SK-N-SH (cell line): Measurements from ENCODE around the gene BTG1. TPM values are rescaled to one million over a fixed set of nuclear protein-coding genes. Genes with fewer than 3 reads are reported as not detected.
"Not testable (repeated sequence)": the region's sequence is repeated elsewhere in the genome, so short reads cannot be mapped to it uniquely, and the experiment has no call there.

ENCODE experiments used
- CTCF ChIA-PET: fragments of 300-600, 350-600 bp; formaldehyde crosslinking; extraction: SDS; loops from one replicate; lab custom pipeline; 2021; lab: Yijun Ruan, JAX
- POLR2A ChIA-PET: fragments of 350-600 bp; sonication (Branson Sonifier 250); formaldehyde crosslinking; extraction: SDS; loops from one replicate; lab custom pipeline; 2020; ENCODE audit warnings: antibody characterized with exemption, inconsistent platforms; lab: Yijun Ruan, JAX
- DNase-seq: peaks from one replicate; pipeline ENCODE4 v3.0.0; 2012
- H2AFZ ChIP-seq: fragments of 200-600 bp; sonication (generic); 2 replicates; pipeline ENCODE4 v1.8.1; 2016; ENCODE audit warnings: antibody characterized with exemption, mild to moderate bottlenecking, low read depth
- H3F3A ChIP-seq: fragments of 200-600 bp; sonication (generic); replicated peaks from 2 replicates; pipeline ENCODE3; 2016; ENCODE audit warnings: antibody characterized with exemption, mild to moderate bottlenecking; ENCODE audit not compliant: insufficient read depth
- H3K27ac ChIP-seq, 2 experiments: fragments of 200-500 bp in 1 of 2; fragments of 200-600 bp in 1 of 2; sonication (Bioruptor generic) in 1 of 2; sonication (generic), shearing (Covaris generic) in 1 of 2; 2 replicates each; pipeline versions ENCODE4 v1.5.1 to v1.6.1; 2014 to 2016; ENCODE audit warnings: low read depth in 2 of 2, inconsistent platforms in 1 of 2, low read length in 1 of 2, mild to moderate bottlenecking in 1 of 2, mixed read lengths in 1 of 2
- H3K27me3 ChIP-seq: fragments of 200-600 bp; sonication (generic), shearing (Covaris generic); 2 replicates; pipeline ENCODE4 v1.6.1; 2016; ENCODE audit warnings: mixed run types; ENCODE audit not compliant: insufficient read depth
- H3K36me3 ChIP-seq, 2 experiments: fragments of 200-500 bp in 1 of 2; fragments of 200-600 bp in 1 of 2; sonication (Bioruptor generic) in 1 of 2; sonication (generic) in 1 of 2; replicated peaks in 1 of 2; 2 replicates each; pipeline versions ENCODE3 to v1.5.1; 2014 to 2016; ENCODE audit warnings: low read length in 1 of 2, mild to moderate bottlenecking in 1 of 2; ENCODE audit not compliant: insufficient read depth in 2 of 2, control insufficient read depth in 1 of 2
- H3K4me1 ChIP-seq, 2 experiments: fragments of 200-500 bp in 1 of 2; fragments of 200-600 bp in 1 of 2; sonication (Bioruptor generic) in 1 of 2; sonication (generic), shearing (Covaris generic) in 1 of 2; 2 replicates each; pipeline versions ENCODE4 v1.5.1 to v1.6.1; 2014 to 2016; ENCODE audit warnings: low read depth in 1 of 2, low read length in 1 of 2, mixed run types in 1 of 2; ENCODE audit not compliant: insufficient read depth in 2 of 2, control insufficient read depth in 1 of 2
- H3K4me2 ChIP-seq: fragments of 200-600 bp; sonication (generic), shearing (Covaris generic); 2 replicates; pipeline ENCODE4 v1.6.1; 2017; ENCODE audit warnings: mixed run types
- H3K4me3 ChIP-seq, 2 experiments: fragments of 200-500 bp in 1 of 2; fragments of 200-600 bp in 1 of 2; sonication (Bioruptor generic) in 1 of 2; sonication (generic), shearing (Covaris generic) in 1 of 2; 2 replicates each; pipeline versions ENCODE4 v1.5.1 to v1.8.1; 2014 to 2016; ENCODE audit warnings: low read depth in 2 of 2, inconsistent platforms in 1 of 2, low read length in 1 of 2, mild to moderate bottlenecking in 1 of 2, mixed read lengths in 1 of 2, moderate library complexity in 1 of 2
- H3K79me2 ChIP-seq: fragments of 200-600 bp; sonication (generic); 2 replicates; pipeline ENCODE4 v1.8.1; 2017; ENCODE audit warnings: mild to moderate bottlenecking; ENCODE audit not compliant: insufficient read depth
- H3K9ac ChIP-seq: fragments of 200-600 bp; sonication (generic); 2 replicates; pipeline ENCODE4 v1.6.1; 2017; ENCODE audit warnings: mixed run types
- H3K9me2 ChIP-seq: fragments of 200-600 bp; sonication (generic); 2 replicates; pipeline ENCODE4 v1.6.1; 2017; ENCODE audit warnings: mixed run types
- H3K9me3 ChIP-seq: fragments of 200-600 bp; sonication (generic); 2 replicates; pipeline ENCODE4 v1.6.1; 2017; ENCODE audit warnings: mixed run types, mild to moderate bottlenecking, moderate library complexity
- H4K20me1 ChIP-seq: fragments of 200-600 bp; sonication (generic); 2 replicates; pipeline ENCODE4 v1.6.1; 2017; ENCODE audit warnings: mild to moderate bottlenecking, mixed run types; ENCODE audit not compliant: insufficient read depth
- ELF1 ChIP-seq: IDR thresholded peaks from 2 replicates; pipeline ENCODE4 v1.4.0; 2012
- EP300 ChIP-seq, 2 experiments: IDR thresholded peaks; 2 replicates each; pipeline versions ENCODE4 v1.4.0 to v1.6.1; 2012; ENCODE audit warnings: borderline replicate concordance in 1 of 2, low read depth in 1 of 2, low read length in 1 of 2
- FOSL2 ChIP-seq: IDR thresholded peaks from 2 replicates; pipeline ENCODE4 v1.4.0; 2012; ENCODE audit warnings: low read depth, mild to moderate bottlenecking, moderate library complexity, borderline replicate concordance
- FOXM1 ChIP-seq: IDR thresholded peaks from 2 replicates; pipeline ENCODE4 v1.4.0; 2012; ENCODE audit warnings: low read depth, mild to moderate bottlenecking
- GATA2 ChIP-seq: sonication (generic); formaldehyde crosslinking; IDR thresholded peaks from 2 replicates; pipeline ENCODE4 v1.5.0; 2020; ENCODE audit warnings: mild to moderate bottlenecking, missing genetic modification reagents
- JUND ChIP-seq: IDR thresholded peaks from 2 replicates; pipeline ENCODE4 v1.4.0; 2012
- MEF2A ChIP-seq: IDR thresholded peaks from 2 replicates; pipeline ENCODE4 v1.4.0; 2012; ENCODE audit warnings: low read depth, borderline replicate concordance
- NFIC ChIP-seq: IDR thresholded peaks from 2 replicates; pipeline ENCODE4 v1.4.0; 2012; ENCODE audit warnings: borderline replicate concordance
- POLR2AphosphoS5 ChIP-seq: IDR thresholded peaks from 2 replicates; pipeline ENCODE4 v1.6.1; 2012; ENCODE audit warnings: low read depth, low read length
- RFX5 ChIP-seq: IDR thresholded peaks from 2 replicates; pipeline ENCODE4 v1.6.1; 2012; ENCODE audit warnings: mild to moderate bottlenecking, improper control_type of control experiment, low read length
- RXRA ChIP-seq: IDR thresholded peaks from 2 replicates; pipeline ENCODE4 v1.4.0; 2012; ENCODE audit warnings: low read depth, mild to moderate bottlenecking, borderline replicate concordance
- SIN3A ChIP-seq: IDR thresholded peaks from 2 replicates; pipeline ENCODE4 v1.6.1; 2012; ENCODE audit warnings: low read depth, mild to moderate bottlenecking, low read length, moderate library complexity, borderline replicate concordance
- TAF1 ChIP-seq: IDR thresholded peaks from 2 replicates; pipeline ENCODE4 v1.6.1; 2012; ENCODE audit warnings: low read depth, mild to moderate bottlenecking, low read length, moderate library complexity, borderline replicate concordance
- TCF12 ChIP-seq: IDR thresholded peaks from 2 replicates; pipeline ENCODE4 v1.4.0; 2012
- WGBS: methylation state at CpG from one replicate; pipeline ENCODE4 v1.1.6; 2017; ENCODE audit warnings: low lambda C conversion rate; 5-methylcytosine and 5-hydroxymethylcytosine counted together
- polyA plus RNA-seq, 3 experiments: library from polyadenylated mRNA; depleted of rRNA; stranded (reverse); fragments of >200 nt; gene quantifications; 2 replicates each; pipeline ENCODE4 v1.2.3, GENCODE V29; 2012
- TF ChIP-seq, protein P1 (sequence below): IDR thresholded peaks from 2 replicates; pipeline ENCODE4; 2012
- TF ChIP-seq, protein P2 (sequence below): IDR thresholded peaks from 2 replicates; pipeline ENCODE4 v1.4.0; 2012; ENCODE audit warnings: low read depth
- TF ChIP-seq, protein P3 (sequence below): IDR thresholded peaks from 2 replicates; pipeline ENCODE4 v1.4.0; 2012; ENCODE audit warnings: low read depth, borderline replicate concordance

Gene BTG1
- polyA plus RNA-seq, 1 of the 3 experiments (the other 2 are of a cell fraction) = 28.3 TPM

DNA sequence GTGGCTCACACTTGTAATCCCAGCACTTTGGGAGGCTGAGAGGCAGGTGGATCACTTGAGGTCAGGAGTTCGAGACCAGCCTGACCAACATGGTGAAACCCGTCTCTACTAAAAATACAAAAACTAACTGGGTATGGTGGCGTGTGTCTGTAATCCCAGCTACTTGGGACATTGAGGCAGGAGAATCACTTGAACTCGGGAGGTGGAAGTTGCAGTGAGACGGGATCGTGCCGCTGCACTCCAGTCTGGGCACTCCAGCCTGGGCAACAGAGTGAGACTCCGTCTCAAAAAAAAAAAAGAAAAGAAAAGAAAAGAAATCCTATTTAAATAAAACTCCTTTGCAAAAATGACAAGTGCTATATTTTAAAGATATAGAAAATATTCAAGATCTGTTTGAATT is 10.1 kb downstream of the BTG1 start:
- Histone ChIP-seq H2AFZ (0 out of 2 replicates have a peak overlapping the region, but pooled peaks have one; percentile 0), H3F3A (peaks cover 44% of the 10 kb centered on the region), H3K4me2 (peak overlapping the region; percentile 60), H3K4me3 (0 out of 4 replicates have a peak overlapping the region, but pooled peaks of 1 of the 2 experiments have one; percentile 5), H3K36me3 (peaks cover 0 to 11% of the 10 kb centered on the region in 2 experiments), H3K79me2 (peaks cover 94% of the 10 kb centered on the region), H3K4me1 (peaks cover 27 to 71% of the 10 kb centered on the region in 2 experiments), H3K27ac (peak overlapping the region in 1 of 2 experiments; percentile 91; a peak in 3 of 4 replicates)
- H4K20me1 ChIP-seq, H3K9ac ChIP-seq, DNase-seq, POLR2A ChIA-PET, H3K27me3 ChIP-seq, H3K9me3 ChIP-seq, H3K9me2 ChIP-seq: not testable (repeated sequence)
- CTCF ChIA-PET = interaction anchor here (2.8 to 3.4 kb wide), 2 partner anchors 8 to 323 kb away, joined by 8 to 14 read pairs; no protein-coding TSS in a partner anchor
- WGBS = 96% methylated on average over 8 of the region's 8 CpGs

DNA sequence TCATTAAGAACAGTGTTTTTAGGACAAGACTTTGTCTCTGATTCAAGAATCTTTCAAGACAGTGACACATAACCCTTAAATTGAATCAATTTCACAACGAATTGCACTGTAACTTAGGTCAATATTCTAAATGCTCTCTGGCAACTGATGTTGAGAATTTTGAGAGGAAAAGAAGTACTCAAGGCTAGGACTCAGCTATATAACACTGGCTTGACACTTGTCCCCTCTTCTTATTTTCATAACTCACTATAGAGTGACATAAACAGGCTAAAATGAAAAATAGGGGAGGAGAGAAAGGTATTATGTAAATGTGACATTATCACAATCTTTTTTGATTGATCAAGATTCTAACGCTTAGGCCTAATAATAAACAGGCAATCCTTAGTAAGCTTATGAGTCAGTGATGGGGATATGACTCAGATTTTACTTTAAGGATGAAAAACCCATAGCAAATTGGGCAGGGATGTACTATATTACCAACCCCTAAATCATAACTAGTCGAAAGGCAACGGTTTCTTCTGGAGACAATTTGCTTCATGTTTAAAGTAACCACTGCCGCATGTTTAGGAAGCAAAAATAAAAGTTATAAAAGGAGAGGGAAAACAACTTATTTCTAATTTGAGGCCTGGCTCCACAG is 10.9 kb downstream of the BTG1 start:
- Histone ChIP-seq H3K9me2 (no peaks in the 10 kb centered on the region), H3K4me3 (peak overlapping the region in 1 of 2 experiments; percentile 38; a peak in 2 of 4 replicates), H3K27ac (peak overlapping the region; percentile 79 to 91), H2AFZ (0 out of 2 replicates have a peak overlapping the region, but pooled peaks have one; percentile 0), H3K4me2 (peak overlapping the region; percentile 65), H3K9me3 (no peaks in the 10 kb centered on the region), H4K20me1 (no peaks in the 10 kb centered on the region), H3K9ac (peak overlapping the region; percentile 25; the same call in 1 of the 2 replicates), H3F3A (peaks cover 44% of the 10 kb centered on the region), H3K4me1 (peaks cover 27 to 71% of the 10 kb centered on the region in 2 experiments), H3K36me3 (peaks cover 0 to 6% of the 10 kb centered on the region in 2 experiments), H3K79me2 (peaks cover 94% of the 10 kb centered on the region), H3K27me3 (no peaks in the 10 kb centered on the region)
- peak; percentile 71; the same call in 1 of the 2 replicates for TF ChIP-seq MEF2A
- TF ChIP-seq TAF1 = no peak
- TF ChIP-seq, protein P1, sequence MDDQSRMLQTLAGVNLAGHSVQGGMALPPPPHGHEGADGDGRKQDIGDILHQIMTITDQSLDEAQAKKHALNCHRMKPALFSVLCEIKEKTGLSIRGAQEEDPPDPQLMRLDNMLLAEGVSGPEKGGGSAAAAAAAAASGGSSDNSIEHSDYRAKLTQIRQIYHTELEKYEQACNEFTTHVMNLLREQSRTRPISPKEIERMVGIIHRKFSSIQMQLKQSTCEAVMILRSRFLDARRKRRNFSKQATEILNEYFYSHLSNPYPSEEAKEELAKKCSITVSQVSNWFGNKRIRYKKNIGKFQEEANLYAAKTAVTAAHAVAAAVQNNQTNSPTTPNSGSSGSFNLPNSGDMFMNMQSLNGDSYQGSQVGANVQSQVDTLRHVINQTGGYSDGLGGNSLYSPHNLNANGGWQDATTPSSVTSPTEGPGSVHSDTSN = peak; percentile 76
- peak; percentile 38; the same call in 1 of the 2 replicates for TF ChIP-seq NFIC
- TF ChIP-seq, protein P2, sequence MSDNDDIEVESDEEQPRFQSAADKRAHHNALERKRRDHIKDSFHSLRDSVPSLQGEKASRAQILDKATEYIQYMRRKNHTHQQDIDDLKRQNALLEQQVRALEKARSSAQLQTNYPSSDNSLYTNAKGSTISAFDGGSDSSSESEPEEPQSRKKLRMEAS = peak; percentile 88
- TF ChIP-seq, protein P3, sequence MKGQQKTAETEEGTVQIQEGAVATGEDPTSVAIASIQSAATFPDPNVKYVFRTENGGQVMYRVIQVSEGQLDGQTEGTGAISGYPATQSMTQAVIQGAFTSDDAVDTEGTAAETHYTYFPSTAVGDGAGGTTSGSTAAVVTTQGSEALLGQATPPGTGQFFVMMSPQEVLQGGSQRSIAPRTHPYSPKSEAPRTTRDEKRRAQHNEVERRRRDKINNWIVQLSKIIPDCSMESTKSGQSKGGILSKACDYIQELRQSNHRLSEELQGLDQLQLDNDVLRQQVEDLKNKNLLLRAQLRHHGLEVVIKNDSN = no peak
- TF ChIP-seq RXRA = peak; percentile 46; the same call in 1 of the 2 replicates
- TF ChIP-seq TCF12 = peak; percentile 87
- TF ChIP-seq EP300 (IDR thresholded peaks at IDR 0.05; ENCODE audit: borderline replicate concordance in 1 of 2, low read depth in 1 of 2, low read length in 1 of 2) = peak in 1 of 2 experiments; percentile 85; a peak in 2 of 4 replicates
- no peak for TF ChIP-seq SIN3A
- 0 out of 2 replicates have a peak, but pooled peaks have one; percentile 38 for TF ChIP-seq FOXM1
- peak; percentile 95 for TF ChIP-seq FOSL2
- TF ChIP-seq GATA2 (CRISPR knock-in tag) = no peak
- no peak for TF ChIP-seq ELF1
- TF ChIP-seq POLR2AphosphoS5 = peak; percentile 26; the same call in 1 of the 2 replicates
- TF ChIP-seq JUND = peak; percentile 93
- no peak for TF ChIP-seq RFX5
- CTCF ChIA-PET = interaction anchor here (0.6 to 3.4 kb wide), 4 partner anchors 9 to 753 kb away, joined by 3 to 14 read pairs (median 6); no protein-coding TSS in a partner anchor
- 10% methylated on average over 5 of the region's 5 CpGs for WGBS
- no peak for DNase-seq
- POLR2A ChIA-PET = interaction anchor here (1.8 kb wide), 1 partner anchor 10 kb away, joined by 11 read pairs; the partner anchor contains the start of gene BTG1
